GM18873 (cell line): Measurements from ENCODE around the gene BAX.

Experiments used
- ATAC-seq: cut with Tn5 transposase; IDR thresholded peaks from one replicate; pipeline ENCODE4 v1.9.1; 2021; ENCODE audit warnings: mild to moderate bottlenecking, moderate library complexity, moderate number of reproducible peaks; ENCODE audit not compliant: unreplicated experiment, low FRiP score

The BAX gene

DNA sequence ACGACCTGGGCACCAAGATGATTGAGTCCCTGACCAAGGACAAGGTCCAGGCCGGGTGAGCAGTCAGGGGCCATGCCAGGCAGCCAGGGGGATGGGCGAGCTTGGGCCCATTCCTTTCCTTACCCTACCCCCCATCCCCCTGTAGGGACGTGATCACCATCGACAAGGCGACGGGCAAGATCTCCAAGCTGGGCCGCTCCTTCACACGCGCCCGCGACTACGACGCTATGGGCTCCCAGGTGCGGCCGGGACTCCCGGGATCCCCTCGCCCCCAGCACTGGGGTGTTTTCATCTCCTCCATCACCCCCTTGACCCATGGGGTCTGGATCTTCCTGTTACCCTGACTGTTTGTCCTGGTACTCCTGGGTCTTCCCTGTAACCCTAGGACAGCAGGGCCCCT is 55.2 kb downstream of the BAX start:
- no peak for ATAC-seq

GRCh38 chr19:49010453-49010852 is 55.8 kb downstream of the BAX start:
- no peak for ATAC-seq

DNA sequence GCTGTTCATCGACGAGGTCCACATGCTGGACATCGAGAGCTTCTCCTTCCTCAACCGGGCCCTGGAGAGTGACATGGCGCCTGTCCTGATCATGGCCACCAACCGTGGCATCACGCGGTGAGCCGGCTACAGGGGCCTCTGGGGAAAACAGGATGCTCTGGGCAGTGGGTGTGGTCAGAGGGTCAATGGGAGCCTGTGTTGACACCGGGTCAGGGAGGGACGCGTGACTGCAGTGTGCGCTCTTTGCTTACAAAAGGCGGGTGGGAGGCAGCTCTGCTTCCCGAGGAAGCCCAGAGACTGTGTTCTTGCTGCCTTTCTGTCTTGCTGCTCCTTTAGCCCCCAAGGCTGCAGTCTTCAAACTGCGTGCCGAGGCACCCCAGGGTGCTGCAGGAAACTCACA is 56.5 kb downstream of the BAX start:
- ATAC-seq: no peak
